HEK293T (cell line): ENCODE measurements around the gene ADD1.

ENCODE experiments used
- ARNT ChIP-seq: fragments of 450-650 bp; IDR thresholded peaks from 2 replicates; pipeline ENCODE4 v1.6.1; 2017; ENCODE audit warnings: mild to moderate bottlenecking
- BHLHE40 ChIP-seq: fragments of 450-650 bp; IDR thresholded peaks from 2 replicates; pipeline ENCODE4 v1.6.1; 2016; ENCODE audit warnings: mild to moderate bottlenecking, moderate library complexity, borderline replicate concordance
- FOXA1 ChIP-seq: fragments of 450-650 bp; IDR thresholded peaks from 2 replicates; pipeline ENCODE4 v1.6.1; 2016; ENCODE audit warnings: mild to moderate bottlenecking
- FOXK2 ChIP-seq: fragments of 450-650 bp; IDR thresholded peaks from 2 replicates; pipeline ENCODE4 v1.6.1; 2016; ENCODE audit warnings: mild to moderate bottlenecking
- FOXM1 ChIP-seq: fragments of 450-650 bp; IDR thresholded peaks from 2 replicates; pipeline ENCODE4 v1.6.1; 2017; ENCODE audit warnings: mild to moderate bottlenecking, borderline replicate concordance
- LEF1 ChIP-seq: fragments of 450-650 bp; IDR thresholded peaks from 2 replicates; pipeline ENCODE4 v1.6.1; 2017; ENCODE audit warnings: mild to moderate bottlenecking, borderline replicate concordance
- SP1 ChIP-seq: fragments of 450-650 bp; IDR thresholded peaks from 2 replicates; pipeline ENCODE4 v1.6.1; 2017
- TARDBP ChIP-seq: fragments of 450-650 bp; IDR thresholded peaks from 2 replicates; pipeline ENCODE4 v1.6.1; 2016

DNA sequence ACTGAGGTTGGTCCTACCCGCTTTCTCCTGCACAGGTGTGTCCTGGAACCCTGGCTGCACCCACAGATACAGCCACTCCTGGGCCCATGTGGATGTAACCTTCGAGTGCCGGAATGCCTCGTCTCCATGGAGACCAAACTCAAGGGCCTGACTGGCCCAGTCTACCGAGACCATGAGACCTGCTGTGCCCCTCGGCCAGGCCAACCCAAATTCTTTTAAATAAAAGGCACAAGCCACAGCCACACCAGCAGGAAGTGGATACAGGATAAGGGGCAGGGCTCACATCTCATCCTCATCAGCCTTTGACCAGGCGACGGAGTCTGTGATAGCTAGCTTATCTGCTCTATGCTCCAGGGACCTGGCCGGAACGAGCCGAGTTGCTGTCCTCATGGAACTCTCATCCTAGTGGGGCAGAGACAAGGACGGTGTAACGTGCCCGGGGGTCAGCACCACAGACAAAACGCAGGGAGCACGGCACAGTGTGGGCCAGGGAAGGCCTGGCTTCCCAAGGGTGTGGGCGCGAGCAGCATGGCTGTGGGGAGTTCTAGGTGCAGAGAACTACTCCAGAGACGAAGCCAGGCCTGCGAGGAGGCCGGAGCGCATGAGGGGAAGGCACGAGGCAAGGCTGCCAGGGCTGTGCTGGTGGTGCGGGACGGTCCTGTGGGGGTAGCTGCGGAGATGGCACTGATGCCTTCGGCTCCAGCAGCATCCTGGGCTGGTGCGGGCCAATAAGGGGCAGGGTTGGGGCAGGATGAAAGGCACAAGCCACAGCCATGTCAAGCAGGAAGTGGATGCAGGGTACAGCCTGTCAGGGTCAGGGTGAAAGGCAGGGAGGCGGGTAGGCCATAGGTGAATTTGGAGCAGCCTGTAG lies 96.9 kb downstream of the ADD1 start:
- no peak for TF ChIP-seq FOXM1
- TF ChIP-seq ARNT, result no peak
- no peak for TF ChIP-seq SP1
- TF ChIP-seq BHLHE40, result no peak
- TF ChIP-seq LEF1, result no peak
- no peak for TF ChIP-seq TARDBP
- TF ChIP-seq FOXA1, result no peak
- no peak for TF ChIP-seq FOXK2
